Measurements from ENCODE around the gene ZNF408. TPM values are rescaled to one million over a fixed set of nuclear protein-coding genes. Genes with fewer than 3 reads are reported as not detected.

The ZNF408 gene
- total and polyA plus RNA-seq, 2 of the 13 experiments (the other 11 are each of a cell fraction or from before 2014, with no cell fraction given) = 11.2 to 12.5 TPM

DNA sequence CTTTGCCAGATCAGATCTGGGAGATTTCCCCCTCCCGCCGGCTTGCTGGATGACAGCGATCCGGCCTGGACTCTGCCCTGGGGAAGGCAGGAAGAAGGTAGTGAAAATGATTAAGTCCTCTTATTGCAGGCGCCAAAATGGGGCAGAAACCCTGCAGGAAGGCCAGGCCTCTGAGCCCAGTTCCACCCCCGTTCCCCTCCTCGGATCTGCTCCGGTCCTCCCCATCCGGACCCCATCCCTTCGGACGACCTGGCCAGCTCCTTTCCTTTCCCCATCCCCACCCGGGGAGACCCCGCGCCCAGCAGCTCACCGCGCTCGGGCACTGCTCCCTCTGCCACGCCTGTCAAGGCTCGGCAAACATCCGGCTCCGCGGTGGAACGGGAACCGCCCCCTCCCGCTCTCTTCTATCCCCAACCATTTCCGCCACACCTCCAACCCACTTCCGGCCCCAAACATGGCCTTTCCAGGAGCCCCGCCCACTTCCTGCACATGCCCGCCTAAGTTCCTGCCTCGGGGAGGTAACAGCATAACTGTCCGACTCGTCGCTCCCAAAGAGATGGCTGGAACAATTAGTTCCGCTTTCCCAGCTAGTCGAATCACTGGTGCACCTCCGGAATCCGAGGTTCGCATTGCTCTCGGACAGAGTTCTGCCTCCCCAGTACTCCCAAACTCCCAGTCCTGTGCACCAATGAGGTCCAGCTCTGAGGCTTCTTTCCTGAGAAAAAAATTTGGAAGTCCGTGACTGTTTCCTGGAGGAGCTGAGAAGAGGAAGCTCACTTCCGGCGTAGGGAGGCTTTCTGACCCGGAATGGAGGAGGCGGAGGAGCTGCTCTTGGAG is at the start of gene ZNF408, which contains the start of gene ARHGAP1 (continued):
- TF ChIP-seq THAP11 (CRISPR knock-in tag; IDR thresholded peaks at IDR 0.05) (peak; percentile 95), TAF15 (IDR thresholded peaks at IDR 0.05; ENCODE audit: low read depth, low read length, poor library complexity, severe bottlenecking) (no peak), ZNF205 (CRISPR knock-in tag; IDR thresholded peaks at IDR 0.05) (peak; percentile 69), ZNF33A (CRISPR knock-in tag; IDR thresholded peaks at IDR 0.05; ENCODE audit: borderline replicate concordance) (peak; percentile 68; the same call in 1 of the 2 replicates), HNRNPK (IDR thresholded peaks at IDR 0.05; ENCODE audit: low read depth, low read length, poor library complexity, severe bottlenecking) (peak; percentile 99), ELF3 (CRISPR knock-in tag; IDR thresholded peaks at IDR 0.05) (peak; percentile 87), GLI4 (CRISPR knock-in tag; IDR thresholded peaks at IDR 0.05; ENCODE audit: borderline replicate concordance) (no peak; the same call in 1 of the 2 replicates), ZC3H13 (CRISPR knock-in tag; IDR thresholded peaks at IDR 0.05) (peak; percentile 91; the same call in 1 of the 2 replicates), NFIC (IDR thresholded peaks at IDR 0.05; ENCODE audit: low read length) (peak; percentile 85), ZZZ3 (CRISPR knock-in tag; IDR thresholded peaks at IDR 0.05; ENCODE audit: borderline replicate concordance) (peak; percentile 81; the same call in 1 of the 2 replicates), SCMH1 (CRISPR knock-in tag; IDR thresholded peaks at IDR 0.05; ENCODE audit: borderline replicate concordance) (no peak), FOXJ3 (CRISPR knock-in tag; IDR thresholded peaks at IDR 0.05; ENCODE audit: borderline replicate concordance) (peak; percentile 19; the same call in 1 of the 2 replicates), ETV6 (CRISPR knock-in tag; conservative IDR thresholded peaks at IDR 0.05) (0 out of 2 replicates have a peak, but pooled peaks have one; percentile 35)
- TF ChIP-seq, protein P1, sequence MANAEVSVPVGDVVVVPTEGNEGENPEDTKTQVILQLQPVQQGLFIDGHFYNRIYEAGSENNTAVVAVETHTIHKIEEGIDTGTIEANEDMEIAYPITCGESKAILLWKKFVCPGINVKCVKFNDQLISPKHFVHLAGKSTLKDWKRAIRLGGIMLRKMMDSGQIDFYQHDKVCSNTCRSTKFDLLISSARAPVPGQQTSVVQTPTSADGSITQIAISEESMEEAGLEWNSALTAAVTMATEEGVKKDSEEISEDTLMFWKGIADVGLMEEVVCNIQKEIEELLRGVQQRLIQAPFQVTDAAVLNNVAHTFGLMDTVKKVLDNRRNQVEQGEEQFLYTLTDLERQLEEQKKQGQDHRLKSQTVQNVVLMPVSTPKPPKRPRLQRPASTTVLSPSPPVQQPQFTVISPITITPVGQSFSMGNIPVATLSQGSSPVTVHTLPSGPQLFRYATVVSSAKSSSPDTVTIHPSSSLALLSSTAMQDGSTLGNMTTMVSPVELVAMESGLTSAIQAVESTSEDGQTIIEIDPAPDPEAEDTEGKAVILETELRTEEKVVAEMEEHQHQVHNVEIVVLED (CRISPR knock-in tag; IDR thresholded peaks at IDR 0.05; ENCODE audit: borderline replicate concordance) = peak; percentile 76; the same call in 1 of the 2 replicates
- TF ChIP-seq, protein P2, sequence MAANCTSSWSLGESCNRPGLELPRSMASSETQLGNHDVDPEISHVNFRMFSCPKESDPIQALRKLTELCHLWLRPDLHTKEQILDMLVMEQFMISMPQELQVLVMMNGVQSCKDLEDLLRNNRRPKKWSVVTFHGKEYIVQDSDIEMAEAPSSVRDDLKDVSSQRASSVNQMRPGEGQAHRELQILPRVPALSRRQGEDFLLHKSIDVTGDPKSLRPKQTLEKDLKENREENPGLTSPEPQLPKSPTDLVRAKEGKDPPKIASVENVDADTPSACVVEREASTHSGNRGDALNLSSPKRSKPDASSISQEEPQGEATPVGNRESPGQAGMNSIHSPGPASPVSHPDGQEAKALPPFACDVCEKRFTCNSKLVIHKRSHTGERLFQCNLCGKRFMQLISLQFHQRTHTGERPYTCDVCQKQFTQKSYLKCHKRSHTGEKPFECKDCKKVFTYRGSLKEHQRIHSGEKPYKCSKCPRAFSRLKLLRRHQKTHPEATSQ (CRISPR knock-in tag; IDR thresholded peaks at IDR 0.05; ENCODE audit: borderline replicate concordance) = peak; percentile 79; the same call in 1 of the 2 replicates
- TF ChIP-seq, protein P3, sequence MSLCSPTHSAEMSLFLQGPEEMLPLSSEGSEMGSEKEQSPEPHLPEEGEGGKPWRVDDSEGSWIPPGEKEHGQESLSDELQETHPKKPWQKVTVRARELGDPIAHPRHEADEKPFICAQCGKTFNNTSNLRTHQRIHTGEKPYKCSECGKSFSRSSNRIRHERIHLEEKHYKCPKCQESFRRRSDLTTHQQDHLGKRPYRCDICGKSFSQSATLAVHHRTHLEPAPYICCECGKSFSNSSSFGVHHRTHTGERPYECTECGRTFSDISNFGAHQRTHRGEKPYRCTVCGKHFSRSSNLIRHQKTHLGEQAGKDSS (CRISPR knock-in tag; IDR thresholded peaks at IDR 0.05; ENCODE audit: borderline replicate concordance, low read depth) = peak; percentile 73; the same call in 1 of the 2 replicates
- TF ChIP-seq, protein P4, sequence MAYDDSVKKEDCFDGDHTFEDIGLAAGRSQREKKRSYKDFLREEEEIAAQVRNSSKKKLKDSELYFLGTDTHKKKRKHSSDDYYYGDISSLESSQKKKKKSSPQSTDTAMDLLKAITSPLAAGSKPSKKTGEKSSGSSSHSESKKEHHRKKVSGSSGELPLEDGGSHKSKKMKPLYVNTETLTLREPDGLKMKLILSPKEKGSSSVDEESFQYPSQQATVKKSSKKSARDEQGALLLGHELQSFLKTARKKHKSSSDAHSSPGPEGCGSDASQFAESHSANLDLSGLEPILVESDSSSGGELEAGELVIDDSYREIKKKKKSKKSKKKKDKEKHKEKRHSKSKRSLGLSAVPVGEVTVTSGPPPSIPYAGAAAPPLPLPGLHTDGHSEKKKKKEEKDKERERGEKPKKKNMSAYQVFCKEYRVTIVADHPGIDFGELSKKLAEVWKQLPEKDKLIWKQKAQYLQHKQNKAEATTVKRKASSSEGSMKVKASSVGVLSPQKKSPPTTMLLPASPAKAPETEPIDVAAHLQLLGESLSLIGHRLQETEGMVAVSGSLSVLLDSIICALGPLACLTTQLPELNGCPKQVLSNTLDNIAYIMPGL (CRISPR knock-in tag; IDR thresholded peaks at IDR 0.05; ENCODE audit: borderline replicate concordance in 1 of 2, low read depth in 1 of 2) = peak; percentile 80 to 85; a peak in 2 of 4 replicates
- TF ChIP-seq, protein P5, sequence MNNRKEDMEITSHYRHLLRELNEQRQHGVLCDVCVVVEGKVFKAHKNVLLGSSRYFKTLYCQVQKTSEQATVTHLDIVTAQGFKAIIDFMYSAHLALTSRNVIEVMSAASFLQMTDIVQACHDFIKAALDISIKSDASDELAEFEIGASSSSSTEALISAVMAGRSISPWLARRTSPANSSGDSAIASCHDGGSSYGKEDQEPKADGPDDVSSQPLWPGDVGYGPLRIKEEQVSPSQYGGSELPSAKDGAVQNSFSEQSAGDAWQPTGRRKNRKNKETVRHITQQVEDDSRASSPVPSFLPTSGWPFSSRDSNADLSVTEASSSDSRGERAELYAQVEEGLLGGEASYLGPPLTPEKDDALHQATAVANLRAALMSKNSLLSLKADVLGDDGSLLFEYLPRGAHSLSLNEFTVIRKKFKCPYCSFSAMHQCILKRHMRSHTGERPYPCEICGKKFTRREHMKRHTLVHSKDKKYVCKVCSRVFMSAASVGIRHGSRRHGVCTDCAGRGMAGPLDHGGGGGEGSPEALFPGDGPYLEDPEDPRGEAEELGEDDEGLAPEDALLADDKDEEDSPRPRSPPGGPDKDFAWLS (CRISPR knock-in tag; IDR thresholded peaks at IDR 0.05; ENCODE audit: borderline replicate concordance) = no peak
